ENCODE measurements around the gene GNL3.
"Not testable (repeated sequence)": the region's sequence is repeated elsewhere in the genome, so short reads cannot be mapped to it uniquely, and the experiment has no call there.

GNL3 gene

DNA sequence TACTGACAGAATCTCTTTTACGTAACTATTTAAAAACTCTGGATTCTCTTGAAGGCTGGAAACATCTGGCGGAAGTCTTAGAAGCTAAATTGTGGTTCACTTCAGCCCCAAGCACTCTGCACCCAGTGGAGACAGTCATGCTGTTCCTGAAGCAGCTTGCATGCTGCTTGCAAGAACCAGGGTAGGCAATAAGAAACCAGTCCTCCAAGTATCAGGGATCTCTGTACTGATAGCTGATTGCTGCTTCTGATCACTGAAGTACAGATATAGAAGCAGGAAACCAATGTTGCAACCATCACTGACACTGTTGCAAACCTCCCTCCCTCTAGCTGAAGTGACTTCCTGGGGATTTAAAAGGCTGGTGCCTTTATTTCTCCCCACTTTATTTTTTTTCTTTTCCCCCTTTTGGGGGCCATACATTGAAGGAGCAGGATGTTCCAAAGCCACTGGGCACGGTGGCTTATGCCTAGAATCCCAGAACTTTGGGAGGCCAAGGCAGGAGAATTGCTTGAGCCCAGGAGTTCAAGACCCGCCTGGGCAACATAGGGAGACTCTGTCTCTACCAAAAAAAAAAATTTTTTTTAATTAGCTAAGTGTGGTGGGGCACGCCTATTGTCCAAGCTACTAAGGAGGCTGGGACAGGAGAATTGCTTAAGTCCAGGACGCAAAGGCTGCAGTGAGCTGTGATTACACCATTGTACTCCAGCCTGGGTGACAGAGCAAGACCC lies 35.3 kb downstream of the GNL3 start:
- no peak for DNase-seq (ENCODE audit: low read depth)

DNA sequence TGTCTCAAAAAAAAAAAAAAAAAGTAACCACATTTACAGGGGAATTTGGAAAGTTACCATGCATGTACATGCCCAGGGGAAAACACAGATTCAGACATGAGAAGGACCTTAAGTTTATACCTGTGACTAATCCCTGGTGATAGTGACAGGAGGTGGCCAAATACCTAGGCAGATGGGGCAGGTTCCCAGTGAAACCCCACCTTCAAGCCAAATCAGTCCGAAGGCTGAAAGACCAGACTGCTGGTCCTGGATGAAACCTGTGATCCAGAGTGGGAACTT lies 35.8 kb downstream of the GNL3 start:
- no peak for DNase-seq (ENCODE audit: low read depth)

DNA sequence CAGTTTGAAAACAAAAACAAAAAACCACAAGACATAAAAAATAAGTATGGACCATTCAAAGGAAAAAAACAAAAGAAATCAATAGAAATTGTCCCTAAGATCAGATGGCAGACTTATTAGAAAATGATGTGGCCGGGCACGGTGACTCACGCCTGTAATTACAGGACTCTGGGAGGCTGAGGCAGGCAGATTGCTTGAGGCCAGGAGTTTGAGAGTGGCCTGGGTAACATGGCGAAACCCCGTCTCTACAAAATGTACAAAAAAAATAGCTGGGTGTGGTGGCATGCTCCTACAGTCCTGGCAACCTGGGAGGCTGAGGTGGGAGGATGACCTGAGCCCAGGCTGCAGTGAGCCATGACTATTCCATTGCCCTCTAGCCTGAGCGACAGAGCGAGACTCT lies 36.7 kb downstream of the GNL3 start:
- DNase-seq (ENCODE audit: low read depth) = no peak

DNA sequence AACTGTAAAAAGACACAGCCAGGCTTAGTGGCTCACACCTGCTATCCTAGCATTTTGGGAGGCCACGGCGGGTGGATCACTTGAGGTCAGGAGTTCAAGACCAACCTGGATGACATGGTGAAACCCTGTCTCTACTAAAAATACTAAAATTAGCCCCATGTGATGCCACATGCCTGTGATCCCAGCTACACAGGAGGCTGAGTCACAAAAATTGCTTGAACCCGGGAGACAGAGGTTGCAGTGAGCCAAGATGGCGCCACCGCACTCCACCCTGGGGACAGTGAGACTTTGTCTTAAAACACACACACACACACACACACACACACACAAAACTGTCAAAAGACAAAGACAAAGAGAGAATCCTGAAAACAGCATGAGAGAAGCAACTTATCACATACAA lies 38.1 kb downstream of the GNL3 start:
- DNase-seq (ENCODE audit: low read depth) = no peak

DNA sequence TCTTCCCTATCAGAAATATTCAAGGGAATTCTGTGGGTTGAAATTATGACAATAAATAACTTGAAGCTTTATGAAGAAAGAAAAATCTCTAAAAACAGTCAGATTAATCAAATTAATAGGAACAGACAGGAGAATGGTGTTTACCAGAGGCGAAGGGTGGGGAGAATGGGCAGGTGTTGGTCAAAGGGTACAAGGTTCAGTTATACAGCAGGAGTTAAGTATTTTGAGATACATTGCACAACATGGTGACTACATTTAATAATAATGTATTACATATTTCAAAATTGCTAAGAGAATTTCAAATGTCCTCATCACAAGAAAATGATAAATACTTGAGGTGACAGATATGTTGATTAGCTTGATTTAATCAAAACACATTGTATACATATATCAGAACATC lies 38.7 kb downstream of the GNL3 start:
- DNase-seq (ENCODE audit: low read depth) = no peak

DNA sequence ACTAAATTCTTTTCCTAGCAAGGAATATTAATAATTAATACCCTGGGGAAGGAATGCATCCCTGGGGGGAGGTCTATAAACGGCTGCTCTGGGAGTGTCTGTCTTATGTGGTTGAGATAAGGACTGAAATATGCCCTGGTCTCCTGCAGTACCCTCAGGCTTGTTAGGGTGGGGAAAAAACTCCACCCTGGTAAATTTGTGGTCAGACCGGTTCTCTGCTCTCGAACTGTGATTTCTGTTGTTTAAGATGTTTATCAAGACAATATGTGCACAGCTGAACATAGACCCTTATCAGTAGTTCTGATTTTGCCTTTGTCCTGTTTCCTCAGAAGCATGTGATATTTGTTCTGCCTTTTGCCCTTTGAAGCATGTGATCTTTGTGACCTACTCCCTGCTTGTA lies 42.9 kb downstream of the GNL3 start:
- DNase-seq (ENCODE audit: low read depth) = not testable (repeated sequence)

DNA sequence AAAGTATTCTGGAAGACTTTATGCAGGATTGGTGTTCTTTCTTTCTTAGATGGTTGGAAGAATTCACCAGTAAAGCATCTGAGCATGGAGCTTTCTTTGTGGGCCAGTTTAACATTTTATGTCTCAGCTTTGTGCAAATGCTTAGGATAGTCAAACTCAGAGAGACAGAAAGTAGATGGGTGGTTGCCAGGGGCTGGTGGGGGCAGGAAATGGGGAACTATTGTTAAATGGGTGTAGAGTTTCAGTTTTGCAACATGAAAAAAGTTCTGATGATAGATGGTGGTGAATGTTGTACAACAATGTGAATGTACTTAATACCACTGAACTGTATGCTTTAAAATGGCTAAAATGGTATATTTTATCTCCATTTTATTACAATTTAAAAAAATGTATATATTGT lies 44.8 kb downstream of the GNL3 start:
- no peak for DNase-seq (ENCODE audit: low read depth)

DNA sequence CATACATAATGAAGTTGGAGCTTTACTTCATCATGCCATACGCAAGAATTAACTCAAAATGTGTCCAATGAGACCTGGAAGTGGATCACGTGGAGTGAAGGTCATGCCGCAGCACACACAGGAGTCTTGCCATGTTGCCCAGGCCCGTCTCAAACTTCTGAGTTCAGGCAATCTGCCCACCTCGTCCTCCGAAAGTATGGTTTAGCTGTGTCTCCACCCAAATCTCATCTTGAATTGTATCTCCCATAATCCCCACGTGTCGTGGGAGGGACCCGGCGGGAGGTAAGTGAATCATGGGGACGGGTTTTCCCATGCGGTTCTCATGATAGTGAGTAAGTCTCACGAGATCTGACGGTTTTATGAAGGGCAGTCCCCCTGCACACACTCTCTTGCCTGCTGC lies 45.8 kb downstream of the GNL3 start:
- no peak for DNase-seq (ENCODE audit: low read depth)

DNA sequence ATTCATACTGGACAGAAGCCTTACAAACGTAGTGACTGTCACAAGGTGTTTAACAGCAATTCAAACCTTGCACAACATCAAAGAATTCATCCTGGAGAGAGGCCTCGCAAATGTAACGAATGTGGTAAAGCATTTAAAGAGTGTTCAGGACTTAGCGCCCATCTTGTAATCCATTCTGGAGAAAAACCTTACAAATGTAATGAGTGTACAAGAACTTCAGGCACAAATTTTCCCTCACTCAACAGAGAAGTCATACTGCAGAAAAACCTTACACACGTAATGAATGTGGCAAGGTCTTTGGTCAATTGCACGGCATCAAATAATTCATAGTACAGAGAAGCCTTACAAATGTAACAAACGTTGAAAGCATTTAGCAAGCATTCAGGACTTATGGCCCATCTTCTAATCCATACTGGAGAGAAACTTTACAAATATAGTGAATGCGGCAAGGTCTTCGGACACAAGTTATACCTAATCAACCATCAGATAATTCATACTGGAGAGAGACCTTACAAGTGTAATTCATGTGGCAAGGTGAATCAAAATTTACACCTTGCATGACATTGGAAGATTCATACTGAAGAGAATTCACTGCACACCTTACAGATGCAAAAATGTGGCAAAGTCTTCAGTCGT lies 47.5 kb downstream of the GNL3 start:
- DNase-seq (ENCODE audit: low read depth) = no peak

DNA sequence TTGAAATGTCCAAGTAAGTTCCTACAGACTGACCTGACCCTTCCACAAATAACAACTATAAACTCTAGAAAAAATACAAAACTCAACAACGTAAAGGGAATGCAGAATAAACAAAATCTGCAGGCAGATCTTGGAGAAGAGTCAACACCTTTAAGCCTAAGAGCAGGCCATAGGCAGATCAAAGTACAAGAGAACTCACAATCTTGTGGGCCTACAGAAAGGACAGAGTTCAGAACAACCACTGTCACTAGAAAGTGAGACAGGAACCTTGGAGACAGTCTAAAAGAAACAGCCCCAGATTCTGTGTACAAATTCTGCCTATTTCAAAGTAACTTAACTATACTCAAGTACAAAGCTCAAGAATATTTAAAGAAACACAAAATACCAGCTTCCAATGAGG lies 53.9 kb downstream of the GNL3 start:
- DNase-seq (ENCODE audit: low read depth) = no peak

DNA sequence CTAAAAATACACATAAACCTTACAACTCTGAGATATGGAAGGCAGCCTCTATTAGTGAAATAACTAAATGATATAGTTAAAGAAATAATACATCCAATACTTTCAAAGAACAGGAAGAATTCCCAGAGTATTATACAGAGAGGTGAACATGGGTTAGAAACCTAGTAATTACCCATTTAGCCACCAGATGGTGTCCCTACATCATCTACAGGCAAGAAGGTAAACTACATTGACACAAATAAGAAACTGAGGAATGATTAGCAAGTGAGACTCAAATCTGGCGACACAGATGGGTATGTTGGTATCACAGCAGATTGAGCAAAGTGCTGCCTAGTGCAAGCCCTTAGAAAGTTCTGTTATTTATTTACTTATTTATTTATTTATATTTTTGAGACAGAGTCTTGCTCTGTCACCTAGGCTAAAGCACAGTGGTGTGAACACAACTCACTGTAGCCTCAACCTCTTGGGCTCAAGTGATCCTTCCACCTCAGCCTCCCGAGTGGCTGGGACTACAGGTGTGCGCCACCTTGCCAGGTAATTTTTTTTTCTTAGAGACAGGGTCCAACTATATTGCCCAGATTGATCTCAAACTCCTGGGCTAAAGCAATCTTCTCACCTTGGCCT lies 56.7 kb downstream of the GNL3 start:
- peak; percentile 19 for DNase-seq (ENCODE audit: low read depth)

DNA sequence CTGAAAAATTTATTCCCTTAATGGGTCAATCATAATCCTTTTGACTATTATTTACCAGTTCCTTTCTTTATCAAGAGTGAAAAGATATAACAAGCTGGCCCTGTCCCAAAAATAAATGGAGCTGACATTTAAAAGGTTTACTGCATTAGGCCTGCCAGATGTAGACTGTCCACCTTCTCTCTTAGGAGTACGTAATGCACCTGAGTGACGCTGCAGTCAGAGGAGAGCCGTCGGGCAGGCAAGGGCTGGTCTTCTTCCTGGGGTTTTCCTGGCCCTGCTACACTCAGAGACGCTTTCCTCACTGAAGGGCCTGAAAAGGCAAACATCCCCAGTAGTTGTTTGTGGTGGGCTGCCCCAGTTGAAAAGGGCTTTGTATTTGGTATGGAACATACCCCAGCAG lies 57.3 kb downstream of the GNL3 start:
- DNase-seq (ENCODE audit: low read depth) = no peak

DNA sequence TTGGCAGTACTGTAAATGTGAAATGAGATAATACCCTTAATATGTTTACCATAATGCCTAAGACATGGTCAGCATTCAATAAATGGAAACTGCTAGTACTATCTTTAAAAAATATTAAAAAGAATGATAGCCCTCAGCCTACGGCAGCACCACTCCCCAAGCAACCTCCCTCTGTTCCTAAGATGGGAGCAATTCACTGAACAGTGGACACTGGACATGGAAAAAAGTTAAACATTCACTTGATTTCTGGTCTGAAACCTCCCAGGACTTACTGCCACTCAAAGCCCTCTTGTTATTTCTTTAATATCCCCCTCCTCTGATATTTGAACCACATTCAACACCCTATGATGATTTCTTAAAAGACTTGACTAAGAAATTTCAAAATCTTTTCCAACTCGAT lies 57.9 kb downstream of the GNL3 start:
- DNase-seq (ENCODE audit: low read depth) = no peak
